Neutrophil (primary cell): ENCODE results near the gene MXD3.

Source experiments
- H3K27ac ChIP-seq: fragments of 200-600 bp; sonication (generic); 2 replicates; pipeline ENCODE4 v1.5.1; 2016; ENCODE audit warnings: mild to moderate bottlenecking, moderate library complexity
- H3K27me3 ChIP-seq: fragments of 200-600 bp; sonication (generic); 2 replicates; pipeline ENCODE4 v1.6.0; 2016; ENCODE audit warnings: mild to moderate bottlenecking
- H3K36me3 ChIP-seq: fragments of 200-600 bp; sonication (generic); 2 replicates; pipeline ENCODE4 v1.5.1; 2017
- H3K4me1 ChIP-seq, 2 experiments: fragments of 200-600 bp in 1 of 2; sonication (generic) in 1 of 2; 1 replicate in 1 of 2; 2 replicates in 1 of 2; pipeline versions ENCODE4 v1.5.1 to v1.6.1; 2013 to 2016; ENCODE audit warnings: low read depth in 1 of 2, low read length in 1 of 2, mild to moderate bottlenecking in 1 of 2, moderate library complexity in 1 of 2; ENCODE audit not compliant: control insufficient read depth in 1 of 2, insufficient read depth in 1 of 2
- H3K4me3 ChIP-seq, 2 experiments: fragments of 200-600 bp in 1 of 2; sonication (generic) in 1 of 2; 1 replicate in 1 of 2; 2 replicates in 1 of 2; pipeline ENCODE4 v1.5.1; 2013 to 2016; ENCODE audit warnings: low read depth in 1 of 2, low read length in 1 of 2, mild to moderate bottlenecking in 1 of 2, moderate library complexity in 1 of 2
- H3K9me3 ChIP-seq: fragments of 200-600 bp; sonication (generic); 2 replicates; pipeline ENCODE4 v1.5.1; 2016
- TF ChIP-seq, protein P1 (sequence below): fragments of 200-600 bp; sonication (generic); IDR thresholded peaks from 2 replicates; pipeline ENCODE4 v1.5.1; 2016; ENCODE audit warnings: antibody characterized with exemption

Gene MXD3

DNA sequence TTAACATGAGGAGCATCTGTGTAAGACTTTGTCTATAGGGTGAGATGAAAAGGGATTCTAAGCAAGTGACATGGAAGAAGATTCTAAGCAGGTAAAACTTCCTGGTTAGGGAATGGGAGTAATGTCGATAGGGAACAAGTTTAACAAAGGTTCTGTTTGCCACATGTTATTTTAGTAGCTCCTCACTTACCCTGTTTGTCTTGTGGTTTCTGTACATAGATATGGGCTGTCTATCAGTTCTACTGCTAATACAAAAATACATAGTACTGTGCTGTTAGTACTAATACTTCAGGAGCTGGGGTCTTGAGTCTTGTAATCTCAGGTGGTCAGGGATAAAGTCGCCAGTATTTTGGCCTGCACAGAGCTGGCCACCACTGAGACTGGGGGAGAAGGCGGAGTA is 41.0 kb downstream of the MXD3 start:
- TF ChIP-seq, protein P1, sequence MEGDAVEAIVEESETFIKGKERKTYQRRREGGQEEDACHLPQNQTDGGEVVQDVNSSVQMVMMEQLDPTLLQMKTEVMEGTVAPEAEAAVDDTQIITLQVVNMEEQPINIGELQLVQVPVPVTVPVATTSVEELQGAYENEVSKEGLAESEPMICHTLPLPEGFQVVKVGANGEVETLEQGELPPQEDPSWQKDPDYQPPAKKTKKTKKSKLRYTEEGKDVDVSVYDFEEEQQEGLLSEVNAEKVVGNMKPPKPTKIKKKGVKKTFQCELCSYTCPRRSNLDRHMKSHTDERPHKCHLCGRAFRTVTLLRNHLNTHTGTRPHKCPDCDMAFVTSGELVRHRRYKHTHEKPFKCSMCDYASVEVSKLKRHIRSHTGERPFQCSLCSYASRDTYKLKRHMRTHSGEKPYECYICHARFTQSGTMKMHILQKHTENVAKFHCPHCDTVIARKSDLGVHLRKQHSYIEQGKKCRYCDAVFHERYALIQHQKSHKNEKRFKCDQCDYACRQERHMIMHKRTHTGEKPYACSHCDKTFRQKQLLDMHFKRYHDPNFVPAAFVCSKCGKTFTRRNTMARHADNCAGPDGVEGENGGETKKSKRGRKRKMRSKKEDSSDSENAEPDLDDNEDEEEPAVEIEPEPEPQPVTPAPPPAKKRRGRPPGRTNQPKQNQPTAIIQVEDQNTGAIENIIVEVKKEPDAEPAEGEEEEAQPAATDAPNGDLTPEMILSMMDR: no peak
- peaks cover 91% of the 10 kb centered on the region for H3K36me3 ChIP-seq
- H3K27ac ChIP-seq: no peak overlapping the region
- H3K9me3 ChIP-seq: no peaks in the 10 kb centered on the region
- no peak overlapping the region for H3K4me3 ChIP-seq
- no peaks in the 10 kb centered on the region for H3K4me1 ChIP-seq
- H3K27me3 ChIP-seq: no peaks in the 10 kb centered on the region

DNA sequence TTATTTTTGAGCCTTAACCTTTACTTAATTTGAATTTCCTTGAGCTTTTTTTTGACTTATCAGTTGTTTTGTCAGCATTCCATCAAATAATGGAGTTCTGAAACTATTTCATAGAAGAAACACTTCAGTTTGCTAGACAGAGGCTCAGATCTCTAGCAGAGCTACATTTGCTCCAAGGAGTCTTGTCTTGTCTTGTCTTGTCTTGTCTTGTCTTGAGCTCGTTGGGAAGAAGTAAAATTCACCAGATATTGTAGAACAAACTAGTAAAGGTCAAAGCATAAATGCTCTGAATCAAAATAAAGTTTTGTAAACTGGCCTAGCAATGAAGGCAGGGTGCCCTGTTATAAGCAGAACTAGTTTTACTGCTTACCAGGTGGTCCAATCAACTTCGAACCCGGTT is 41.7 kb downstream of the MXD3 start:
- H3K4me3 ChIP-seq: no peak overlapping the region
- H3K36me3 ChIP-seq: peaks cover 91% of the 10 kb centered on the region
- H3K27ac ChIP-seq: no peak overlapping the region
- TF ChIP-seq, protein P1: no peak
- H3K4me1 ChIP-seq: no peaks in the 10 kb centered on the region
- H3K27me3 ChIP-seq: no peaks in the 10 kb centered on the region
- H3K9me3 ChIP-seq: no peaks in the 10 kb centered on the region

- Histone ChIP-seq H3K9me3 (no peaks in the 10 kb centered on the region), H3K27ac (no peak overlapping the region), H3K36me3 (peaks cover 85% of the 10 kb centered on the region), H3K4me1 (no peaks in the 10 kb centered on the region), H3K4me3 (no peak overlapping the region), H3K27me3 (no peaks in the 10 kb centered on the region)
- TF ChIP-seq, protein P1: no peak
These were observed 42.3 kb downstream of the MXD3 start for GRCh38 chr5:177269232-177269895.

- no peaks in the 10 kb centered on the region for H3K4me1 ChIP-seq
- no peak overlapping the region for H3K4me3 ChIP-seq
- no peaks in the 10 kb centered on the region for H3K9me3 ChIP-seq
- peaks cover 79% of the 10 kb centered on the region for H3K36me3 ChIP-seq
- no peak overlapping the region for H3K27ac ChIP-seq
- TF ChIP-seq, protein P1: no peak
- no peaks in the 10 kb centered on the region for H3K27me3 ChIP-seq
These were observed 46.3 kb downstream of the MXD3 start for GRCh38 chr5:177265395-177265794.

DNA sequence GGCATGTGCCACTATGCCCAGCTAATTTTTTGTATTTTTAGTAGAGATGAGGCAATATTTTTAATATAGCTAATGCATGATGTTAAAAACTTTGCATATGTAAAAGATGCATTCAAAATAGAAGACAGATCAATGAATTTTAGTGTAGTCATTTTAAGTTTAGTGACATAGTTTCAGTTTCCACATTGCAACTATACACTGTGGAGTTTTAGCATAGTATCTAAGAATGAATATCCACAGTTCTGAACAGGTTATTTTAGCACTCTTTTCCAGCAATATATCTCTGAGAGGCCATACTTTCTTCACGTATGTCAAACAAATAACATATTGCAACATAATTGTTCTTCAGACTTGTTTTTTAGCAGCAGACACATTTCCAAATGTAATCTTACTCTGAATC is 47.5 kb downstream of the MXD3 start:
- H3K36me3 ChIP-seq: peaks cover 79% of the 10 kb centered on the region
- no peak overlapping the region for H3K4me3 ChIP-seq
- H3K9me3 ChIP-seq: no peaks in the 10 kb centered on the region
- no peak overlapping the region for H3K27ac ChIP-seq
- TF ChIP-seq, protein P1: no peak
- no peaks in the 10 kb centered on the region for H3K4me1 ChIP-seq
- no peaks in the 10 kb centered on the region for H3K27me3 ChIP-seq
